ENCODE results near the gene ARMC5.
A peak's percentile ranks its signal among the peaks of the same experiment; 100 is the strongest.
"Not testable (repeated sequence)": the region's sequence is repeated elsewhere in the genome, so short reads cannot be mapped to it uniquely, and the experiment has no call there.

Gene ARMC5

GRCh38 chr16:31458844-31459686 is at the start of gene ARMC5:
Gene ARMC5 (plus strand): TSS chr16:31459501. CDS start chr16:31459525, 24 bp downstream.
- DNase-seq, result peak; percentile 96

- DNase-seq, result no peak
Observed at GRCh38 chr16:31410082-31410481, 49.2 kb upstream of the ARMC5 start.

GRCh38 chr16:31411024-31411844 is 48.1 kb upstream of the ARMC5 start:
- no peak for DNase-seq

- DNase-seq, result no peak
Observed at GRCh38 chr16:31412750-31413149, 46.6 kb upstream of the ARMC5 start.

GRCh38 chr16:31413381-31413780 is 45.9 kb upstream of the ARMC5 start:
- DNase-seq, result no peak

- DNase-seq, result no peak
Observed at GRCh38 chr16:31413943-31414342, 45.4 kb upstream of the ARMC5 start.

GRCh38 chr16:31414706-31415105 is 44.6 kb upstream of the ARMC5 start:
- no peak for DNase-seq

- no peak for DNase-seq
Observed at GRCh38 chr16:31416371-31416770, 42.9 kb upstream of the ARMC5 start.

- DNase-seq, result not testable (repeated sequence)
Observed at GRCh38 chr16:31417036-31417435, 42.3 kb upstream of the ARMC5 start.

- DNase-seq, result no peak
Observed at GRCh38 chr16:31417916-31418315, 41.4 kb upstream of the ARMC5 start.

- DNase-seq, result no peak
Observed at GRCh38 chr16:31420037-31420436, 39.3 kb upstream of the ARMC5 start.

- no peak for DNase-seq
Observed at GRCh38 chr16:31421587-31421986, 37.7 kb upstream of the ARMC5 start.

- no peak for DNase-seq
Observed at GRCh38 chr16:31423241-31423640, 36.1 kb upstream of the ARMC5 start.

GRCh38 chr16:31423801-31424200 is 35.5 kb upstream of the ARMC5 start:
- no peak for DNase-seq

GRCh38 chr16:31427441-31428278 is 31.6 kb upstream of the ARMC5 start:
- no peak for DNase-seq

- no peak for DNase-seq
Observed at GRCh38 chr16:31428279-31428597, 31.1 kb upstream of the ARMC5 start, which contains the start of gene COX6A2. Gene COX6A2 (minus strand): TSS chr16:31428360. CDS start chr16:31428325, 35 bp downstream.

- DNase-seq, result no peak
Observed at GRCh38 chr16:31428638-31429247, 30.6 kb upstream of the ARMC5 start.

GRCh38 chr16:31429314-31429713 is 30.0 kb upstream of the ARMC5 start:
- no peak for DNase-seq

- DNase-seq, result no peak
Observed at GRCh38 chr16:31429796-31430195, 29.5 kb upstream of the ARMC5 start.

- no peak for DNase-seq
Observed at GRCh38 chr16:31430380-31431052, 28.8 kb upstream of the ARMC5 start.

- DNase-seq, result no peak
Observed at GRCh38 chr16:31435341-31436220, 23.7 kb upstream of the ARMC5 start.
